T follicular helper cell (primary cell): ENCODE measurements around the gene B3GLCT.

Source experiments
- DNase-seq: peaks from one replicate; pipeline ENCODE4 v3.0.0-alpha.2; 2020; ENCODE audit warnings: low read depth

The B3GLCT gene

DNA sequence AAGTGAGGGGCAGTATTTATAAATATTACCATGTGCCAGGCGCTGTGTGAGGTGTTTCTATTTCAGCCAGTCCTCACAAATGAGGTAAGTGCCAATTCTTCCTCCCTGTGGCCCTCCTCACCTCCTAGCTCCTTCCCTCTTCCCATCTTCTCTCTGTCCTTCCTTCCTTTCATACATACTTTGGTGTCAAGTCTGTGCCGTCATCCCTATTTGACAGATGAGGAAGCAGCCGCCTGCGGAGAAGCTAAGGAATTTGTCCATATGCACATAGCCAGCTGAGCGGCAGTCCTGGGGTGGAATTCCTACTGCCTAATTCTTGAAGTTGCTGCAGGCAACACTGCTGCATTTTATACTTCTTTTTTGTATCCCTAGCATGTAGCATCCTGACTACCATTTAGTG lies 150.8 kb downstream of the B3GLCT start:
- DNase-seq: no peak

DNA sequence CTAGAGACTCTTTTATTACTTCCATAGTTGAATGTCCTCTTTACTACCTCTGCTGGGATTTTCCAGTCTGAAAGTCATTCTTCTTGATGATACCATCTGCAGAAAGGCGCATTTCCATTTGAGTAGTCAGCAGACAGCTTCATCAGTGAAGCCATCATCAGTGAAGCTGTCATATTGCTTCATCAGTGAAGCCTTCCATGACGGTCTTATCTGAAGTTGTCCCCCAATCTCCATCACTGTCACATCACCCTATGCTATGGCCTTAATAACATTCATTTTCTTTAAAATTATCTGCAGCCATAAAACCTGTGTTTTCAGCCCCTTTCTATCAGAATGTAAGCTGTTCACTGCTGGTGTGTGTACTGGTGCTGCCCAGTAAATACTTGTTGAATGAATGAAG lies 151.6 kb downstream of the B3GLCT start:
- no peak for DNase-seq

GRCh38 chr13:31352467-31352866 lies 152.7 kb downstream of the B3GLCT start:
- DNase-seq: no peak

- DNase-seq: no peak
Measured at GRCh38 chr13:31355001-31355400, 155.2 kb downstream of the B3GLCT start.

GRCh38 chr13:31356991-31357390 lies 157.2 kb downstream of the B3GLCT start:
- no peak for DNase-seq

- no peak for DNase-seq
Measured at GRCh38 chr13:31357581-31357980, 157.8 kb downstream of the B3GLCT start.

DNA sequence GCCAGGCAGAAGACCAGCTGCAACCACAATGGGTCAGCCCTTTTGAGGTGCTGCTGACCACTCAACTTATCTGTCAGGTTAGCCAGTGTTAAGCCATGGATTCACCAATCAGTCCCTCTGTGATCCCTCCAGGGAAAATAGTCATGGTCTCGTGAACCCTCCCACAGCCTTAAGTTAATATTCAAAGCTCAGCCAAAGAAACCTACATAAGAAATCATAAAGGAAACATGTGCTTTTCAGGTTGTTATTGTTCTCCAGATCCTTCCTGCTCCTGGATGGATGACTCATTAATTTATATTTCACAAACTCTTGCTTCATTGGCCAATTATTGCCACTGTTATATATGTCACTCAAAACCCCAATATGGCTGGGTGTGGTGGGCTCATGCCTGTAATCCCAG lies 161.9 kb downstream of the B3GLCT start:
- DNase-seq: no peak

DNA sequence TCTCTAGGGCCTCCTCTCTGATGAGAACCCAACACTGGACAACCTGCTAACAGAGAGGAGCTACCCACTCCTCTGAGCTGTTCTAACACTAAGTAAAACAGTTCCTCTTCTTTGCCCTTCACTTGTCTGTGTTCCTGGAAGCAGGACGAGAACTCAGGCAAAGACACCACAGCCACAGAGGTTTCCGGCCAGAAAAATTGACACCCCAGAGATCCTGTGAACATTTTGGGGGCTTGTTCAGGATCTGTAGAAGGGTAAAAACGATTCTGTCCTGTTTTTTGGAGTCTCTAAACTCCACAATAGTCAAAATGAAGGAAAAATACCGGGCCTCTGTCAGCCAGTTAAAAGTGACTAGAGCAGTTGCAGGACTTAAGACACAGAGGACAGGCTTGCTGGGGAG lies 165.9 kb downstream of the B3GLCT start:
- no peak for DNase-seq

DNA sequence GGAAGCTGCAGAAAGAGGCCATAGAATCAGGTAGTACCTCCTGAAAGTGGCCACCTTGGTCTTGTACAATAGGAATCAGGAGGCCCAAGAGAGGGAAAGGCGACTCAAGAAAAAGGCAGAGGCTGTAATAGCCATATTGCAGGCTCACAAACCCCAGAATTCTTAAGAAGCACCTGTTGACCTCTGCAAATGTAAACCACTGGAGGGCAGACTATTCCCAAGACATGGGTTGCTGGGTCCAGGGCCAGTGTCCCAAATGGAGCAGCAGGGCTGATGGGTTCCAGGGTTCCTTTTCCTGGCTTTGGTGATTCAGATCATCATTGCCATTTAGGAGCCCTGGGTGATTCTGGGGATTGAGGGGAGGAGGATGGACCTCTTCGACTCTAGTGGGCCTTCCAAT lies 167.6 kb downstream of the B3GLCT start:
- DNase-seq: no peak

DNA sequence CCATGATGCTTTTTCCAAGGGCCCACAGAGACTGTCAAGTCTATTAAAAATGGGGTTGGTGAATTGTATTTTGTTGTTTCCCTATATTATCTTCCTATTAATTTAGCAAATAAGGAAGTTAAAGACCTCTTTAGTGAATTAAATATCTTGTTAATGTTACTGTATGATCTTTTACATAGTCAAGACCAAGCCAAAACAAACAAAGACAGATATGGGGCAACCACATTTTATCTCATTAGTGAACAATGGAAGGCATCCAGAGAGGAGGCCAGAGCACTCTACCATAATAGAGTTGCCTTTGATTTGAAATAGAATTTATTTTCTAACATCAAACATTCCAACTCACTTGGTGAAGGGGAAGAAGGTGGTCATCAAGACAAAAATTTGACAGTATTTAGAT lies 169.4 kb downstream of the B3GLCT start:
- DNase-seq: no peak

- DNase-seq: no peak
Measured at GRCh38 chr13:31372454-31372853, 172.7 kb downstream of the B3GLCT start.

DNA sequence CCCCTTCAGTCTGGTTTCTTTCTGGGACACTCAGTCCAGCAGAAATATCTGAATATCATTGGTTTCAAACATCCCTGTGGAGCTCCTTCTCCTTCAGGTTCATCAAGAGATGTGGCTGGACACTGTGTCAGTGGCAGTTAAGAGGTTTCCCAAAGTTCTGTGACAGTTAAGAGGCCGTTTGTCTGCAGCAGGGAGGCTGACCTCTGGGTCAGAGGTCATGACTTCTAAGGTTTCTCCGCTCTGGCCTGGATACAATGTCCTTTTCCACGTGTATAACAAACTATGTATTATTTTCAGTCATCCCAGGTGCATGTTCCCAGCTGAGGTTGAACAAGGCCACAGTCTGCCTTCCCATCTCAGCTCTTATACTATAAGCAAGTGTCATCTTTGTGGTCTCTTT lies 174.9 kb downstream of the B3GLCT start:
- no peak for DNase-seq

- DNase-seq: no peak
Measured at GRCh38 chr13:31377946-31378345, 178.2 kb downstream of the B3GLCT start.

DNA sequence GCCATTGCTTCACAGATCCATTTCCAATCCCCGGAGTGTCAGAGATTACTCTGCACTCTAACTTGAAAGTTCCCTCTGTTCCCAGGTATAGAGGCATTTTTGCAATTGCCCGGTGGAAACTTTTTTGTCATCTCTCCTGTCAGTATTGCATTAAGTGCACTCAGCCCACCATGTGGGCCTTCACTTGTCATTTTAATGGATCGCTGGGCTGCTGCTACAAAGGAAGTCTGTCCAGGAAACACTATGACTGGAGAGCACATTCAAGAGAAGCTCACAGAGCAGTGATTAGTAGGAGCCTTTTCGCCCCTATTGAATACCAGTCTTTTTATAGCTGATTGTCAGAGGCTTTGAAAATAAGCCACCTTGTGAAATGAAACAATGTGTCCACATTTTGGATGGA lies 180.9 kb downstream of the B3GLCT start:
- DNase-seq: no peak
